Measurements from ENCODE around the gene CDH4.

CDH4 gene

GRCh38 chr20:61220131-61220530 is 31.9 kb upstream of the CDH4 start:
- no peak for DNase-seq (ENCODE audit: low read depth)
- H3K4me3 ChIP-seq (ENCODE audit: low read length) = no peak overlapping the region
- no peak for TF ChIP-seq CTCF (conservative IDR thresholded peaks at IDR 0.05; ENCODE audit: low read depth, low read length)

GRCh38 chr20:61220626-61221325 is 31.3 kb upstream of the CDH4 start:
- no peak for DNase-seq (ENCODE audit: low read depth)
- no peak for TF ChIP-seq CTCF (conservative IDR thresholded peaks at IDR 0.05; ENCODE audit: low read depth, low read length)
- no peak overlapping the region for H3K4me3 ChIP-seq (ENCODE audit: low read length)

- TF ChIP-seq CTCF (conservative IDR thresholded peaks at IDR 0.05; ENCODE audit: low read depth, low read length) = no peak
- no peak for DNase-seq (ENCODE audit: low read depth)
- H3K4me3 ChIP-seq (ENCODE audit: low read length) = no peak overlapping the region
These were observed 29.4 kb upstream of the CDH4 start for GRCh38 chr20:61222699-61223098.

- TF ChIP-seq CTCF (conservative IDR thresholded peaks at IDR 0.05; ENCODE audit: low read depth, low read length) = no peak
- no peak for DNase-seq (ENCODE audit: low read depth)
- H3K4me3 ChIP-seq (ENCODE audit: low read length) = no peak overlapping the region
These were observed 28.9 kb upstream of the CDH4 start for GRCh38 chr20:61223121-61223520.

- no peak for TF ChIP-seq CTCF (conservative IDR thresholded peaks at IDR 0.05; ENCODE audit: low read depth, low read length)
- no peak overlapping the region for H3K4me3 ChIP-seq (ENCODE audit: low read length)
These were observed 21.9 kb upstream of the CDH4 start for GRCh38 chr20:61230166-61230565.

GRCh38 chr20:61233590-61233989 is 18.5 kb upstream of the CDH4 start:
- H3K4me3 ChIP-seq (ENCODE audit: low read length) = no peak overlapping the region
- DNase-seq (ENCODE audit: low read depth) = no peak
- TF ChIP-seq CTCF (conservative IDR thresholded peaks at IDR 0.05; ENCODE audit: low read depth, low read length) = no peak

More at GRCh38 chr20:61230166-61230565, 21.9 kb upstream of the CDH4 start:
- no peak for DNase-seq (ENCODE audit: low read depth)

GRCh38 chr20:61234224-61234890 is 17.7 kb upstream of the CDH4 start:
- no peak for DNase-seq (ENCODE audit: low read depth)
- H3K4me3 ChIP-seq (ENCODE audit: low read length) = no peak overlapping the region
- TF ChIP-seq CTCF (conservative IDR thresholded peaks at IDR 0.05; ENCODE audit: low read depth, low read length) = no peak
